HG02840 (cell line): ENCODE measurements around the gene NFATC2.

ENCODE experiments used
- ATAC-seq: cut with Tn5 transposase; IDR thresholded peaks from one replicate; pipeline ENCODE4 v1.9.1; 2021; ENCODE audit warnings: mild to moderate bottlenecking, moderate library complexity, moderate number of reproducible peaks; ENCODE audit not compliant: unreplicated experiment, low FRiP score

The NFATC2 gene

GRCh38 chr20:51423290-51423667 is 119.2 kb downstream of the NFATC2 start:
- no peak for ATAC-seq

GRCh38 chr20:51422514-51423289 is 119.8 kb downstream of the NFATC2 start:
- ATAC-seq: no peak

- ATAC-seq: no peak
These were observed 121.7 kb downstream of the NFATC2 start for GRCh38 chr20:51420805-51421204.

- no peak for ATAC-seq
These were observed 122.4 kb downstream of the NFATC2 start for GRCh38 chr20:51420111-51420510.

- no peak for ATAC-seq
These were observed 122.9 kb downstream of the NFATC2 start for GRCh38 chr20:51419646-51420045.

GRCh38 chr20:51419231-51419630 is 123.3 kb downstream of the NFATC2 start:
- no peak for ATAC-seq

GRCh38 chr20:51418137-51418529 is 124.4 kb downstream of the NFATC2 start:
- ATAC-seq: no peak

- no peak for ATAC-seq
These were observed 125.0 kb downstream of the NFATC2 start for GRCh38 chr20:51417250-51418136.

GRCh38 chr20:51416532-51417249 is 125.8 kb downstream of the NFATC2 start:
- no peak for ATAC-seq

GRCh38 chr20:51413857-51414256 is 128.7 kb downstream of the NFATC2 start:
- ATAC-seq: no peak

- no peak for ATAC-seq
These were observed 129.5 kb downstream of the NFATC2 start for GRCh38 chr20:51412951-51413481.

GRCh38 chr20:51412333-51412871 is 130.1 kb downstream of the NFATC2 start:
- ATAC-seq: no peak

GRCh38 chr20:51411870-51412269 is 130.6 kb downstream of the NFATC2 start:
- ATAC-seq: no peak

- ATAC-seq: no peak
These were observed 131.8 kb downstream of the NFATC2 start for GRCh38 chr20:51410586-51411325.

- no peak for ATAC-seq
These were observed 133.2 kb downstream of the NFATC2 start for GRCh38 chr20:51409192-51409880.

- ATAC-seq: peak; percentile 76
These were observed 138.0 kb downstream of the NFATC2 start for GRCh38 chr20:51404297-51405060.

- ATAC-seq: no peak
These were observed 138.9 kb downstream of the NFATC2 start for GRCh38 chr20:51403466-51404220.

- no peak for ATAC-seq
These were observed 140.3 kb downstream of the NFATC2 start for GRCh38 chr20:51402201-51402600.
